Thymus (tissue), 11 donors: ENCODE measurements around the gene STK38L. TPM values are rescaled to one million over a fixed set of nuclear protein-coding genes. Genes with fewer than 3 reads are reported as not detected.

Experiments used
- DNase-seq, 9 donors: peaks; one replicate each; pipeline ENCODE4 v3.0.0-alpha.2; 2013; ENCODE audit warnings: low spot score in 9 of 9, low read depth in 6 of 9, missing footprints in 1 of 9
- H3K27ac ChIP-seq, 2 donors: one replicate each; pipeline ENCODE4 v1.5.1; 2013; ENCODE audit warnings: control low read depth in 1 of 2, low read depth in 1 of 2, low read length in 1 of 2, mild to moderate bottlenecking in 1 of 2, moderate library complexity in 1 of 2
- H3K27me3 ChIP-seq, 2 donors: one replicate each; pipeline ENCODE4 v1.5.1; 2013; ENCODE audit warnings: low read length in 1 of 2; ENCODE audit not compliant: control insufficient read depth in 2 of 2, insufficient read depth in 1 of 2
- H3K36me3 ChIP-seq, 2 donors: one replicate each; pipeline ENCODE4 v1.5.1; 2013; ENCODE audit warnings: low read length in 1 of 2, mild to moderate bottlenecking in 1 of 2, moderate library complexity in 1 of 2; ENCODE audit not compliant: control insufficient read depth in 2 of 2, insufficient read depth in 2 of 2
- H3K4me1 ChIP-seq, 2 donors: one replicate each; pipeline ENCODE4 v1.5.1; 2013; ENCODE audit warnings: low read length in 2 of 2; ENCODE audit not compliant: control insufficient read depth in 2 of 2, insufficient read depth in 2 of 2
- H3K4me3 ChIP-seq, 2 donors: one replicate each; pipeline ENCODE4 v1.5.1; 2013; ENCODE audit warnings: low read length in 2 of 2, control low read depth in 1 of 2, mild to moderate bottlenecking in 1 of 2
- H3K9me3 ChIP-seq, 2 donors: one replicate each; pipeline ENCODE4 v1.5.1; 2013; ENCODE audit warnings: low read length in 1 of 2, mild to moderate bottlenecking in 1 of 2; ENCODE audit not compliant: control insufficient read depth in 2 of 2, insufficient read depth in 1 of 2
- WGBS: extraction: QIAGEN DNeasy Blood & Tissue Kit; methylation state at CpG from one replicate; pipeline ENCODE4 v1.1.7; 2013; 5-methylcytosine and 5-hydroxymethylcytosine counted together
- polyA plus RNA-seq: library from polyadenylated mRNA; stranded (reverse); fragments of 200-250 nt; gene quantifications from one replicate; pipeline ENCODE4 v1.2.3, GENCODE V29; 2013
- total RNA-seq: library from RNA; stranded (reverse); fragments of 120-200 nt; gene quantifications from one replicate; pipeline ENCODE4 v1.2.4, GENCODE V29; 2013
- donor health status: healthy.

Gene STK38L
- total and polyA plus RNA-seq, 2 donors = 21.8 to 35.6 TPM

DNA sequence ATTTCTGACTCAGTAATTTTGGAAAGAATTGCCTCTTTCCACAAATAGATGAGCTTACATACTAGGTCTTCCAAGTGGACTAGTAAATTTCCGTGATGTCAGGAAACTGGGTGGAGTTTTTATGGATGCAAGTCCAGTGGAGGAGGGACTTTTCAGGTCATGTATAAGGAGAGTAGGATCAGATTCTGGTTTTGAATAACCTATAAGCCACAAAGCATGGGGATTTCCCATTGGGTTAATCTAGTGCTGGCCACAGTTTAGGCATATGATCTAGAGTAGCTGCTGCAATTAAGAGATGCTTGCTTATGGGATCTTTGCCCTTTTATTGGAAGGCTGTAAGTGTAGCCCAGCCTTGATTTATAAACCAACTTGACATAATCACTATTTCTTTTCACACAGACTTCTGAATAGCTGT lies 33.8 kb downstream of the STK38L start:
- 99% methylated on average over 1 of the region's 1 CpG for WGBS
- DNase-seq = no peak
- H3K27ac ChIP-seq = no peak overlapping the region
- peaks cover 0 to 5% of the 10 kb centered on the region in 2 donors for H3K36me3 ChIP-seq
- peaks cover 0 to 4% of the 10 kb centered on the region in 2 donors for H3K9me3 ChIP-seq
- H3K27me3 ChIP-seq = no peaks in the 10 kb centered on the region
- no peak overlapping the region for H3K4me3 ChIP-seq
- H3K4me1 ChIP-seq = peaks cover 2 to 11% of the 10 kb centered on the region in 2 donors

DNA sequence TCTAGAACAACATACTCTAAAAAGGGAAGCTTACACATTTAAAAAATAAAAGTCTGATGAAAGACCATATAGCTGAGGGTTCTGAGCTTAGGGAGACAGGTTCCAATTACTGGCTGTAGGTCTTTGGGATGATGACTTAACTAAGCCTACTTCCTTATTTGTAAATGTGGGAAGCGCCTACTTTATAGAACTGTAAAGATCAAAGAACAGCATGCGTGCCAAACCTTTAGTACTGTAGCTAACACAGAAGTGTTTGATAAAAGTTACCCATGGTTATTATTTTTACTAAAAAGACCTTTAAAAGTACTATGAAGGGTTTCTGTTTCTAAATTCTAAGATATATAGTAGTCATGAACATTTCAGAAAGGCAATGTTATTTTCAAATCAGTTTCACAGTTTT lies 35.7 kb downstream of the STK38L start:
- peaks cover 0 to 5% of the 10 kb centered on the region in 2 donors for H3K36me3 ChIP-seq
- H3K4me1 ChIP-seq = peaks cover 0 to 6% of the 10 kb centered on the region in 2 donors
- 17% methylated on average over 2 of the region's 2 CpGs for WGBS
- peaks cover 0 to 2% of the 10 kb centered on the region in 2 donors for H3K9me3 ChIP-seq
- H3K27ac ChIP-seq = no peak overlapping the region
- DNase-seq = peak in 2 of 9 donors; percentile 4 to 37
- no peak overlapping the region for H3K4me3 ChIP-seq
- H3K27me3 ChIP-seq = no peaks in the 10 kb centered on the region

DNA sequence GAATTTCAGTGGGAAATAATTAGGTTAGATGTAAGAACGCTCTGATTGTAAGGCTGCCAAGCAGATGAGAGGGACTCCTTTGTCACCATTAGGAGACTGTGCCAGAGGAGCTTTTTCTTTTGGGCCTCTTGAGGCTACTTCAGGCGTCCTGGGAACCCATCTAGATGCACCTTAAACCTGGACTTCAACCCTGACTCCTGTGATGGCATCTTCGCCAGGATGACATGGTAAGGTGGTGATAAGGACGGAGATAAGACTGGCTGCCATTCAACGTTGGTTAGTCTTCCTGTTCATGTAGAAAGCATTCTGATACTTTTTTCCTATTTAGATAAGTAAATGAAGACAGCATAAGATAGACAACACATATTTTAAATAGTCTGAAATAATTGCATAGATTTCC lies 36.3 kb downstream of the STK38L start:
- 90% methylated on average over 5 of the region's 5 CpGs for WGBS
- no peak for DNase-seq
- H3K27me3 ChIP-seq = no peaks in the 10 kb centered on the region
- H3K27ac ChIP-seq = no peak overlapping the region
- peaks cover 0 to 5% of the 10 kb centered on the region in 2 donors for H3K36me3 ChIP-seq
- peaks cover 0 to 6% of the 10 kb centered on the region in 2 donors for H3K4me1 ChIP-seq
- no peak overlapping the region for H3K4me3 ChIP-seq
- H3K9me3 ChIP-seq = peaks cover 0 to under 1% of the 10 kb centered on the region in 2 donors

DNA sequence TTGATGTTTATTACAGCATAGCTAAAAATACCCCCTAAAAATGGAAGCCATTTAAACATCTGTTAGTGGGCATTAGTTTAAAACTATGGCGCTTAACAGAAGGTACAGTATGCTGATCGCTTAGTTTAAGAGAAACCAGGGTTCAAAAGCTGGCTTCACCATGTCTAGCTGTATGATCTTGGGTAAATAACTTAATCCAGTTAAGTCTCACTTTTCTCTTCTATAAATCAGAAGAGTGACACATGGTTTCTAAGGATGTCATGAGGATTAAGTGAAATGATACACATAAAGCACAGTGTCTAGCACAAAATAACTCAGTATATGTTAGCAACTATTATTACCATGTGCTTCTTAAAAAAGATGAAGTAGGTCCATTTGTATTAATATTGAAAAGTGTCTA lies 38.7 kb downstream of the STK38L start:
- Histone ChIP-seq H3K4me3 (no peak overlapping the region), H3K36me3 (peaks cover 0 to 5% of the 10 kb centered on the region in 2 donors), H3K27ac (no peak overlapping the region), H3K9me3 (no peaks in the 10 kb centered on the region), H3K4me1 (peaks cover 0 to 4% of the 10 kb centered on the region in 2 donors), H3K27me3 (no peaks in the 10 kb centered on the region)
- WGBS = over 99% methylated on average over 2 of the region's 2 CpGs
- no peak for DNase-seq

GRCh38 chr12:27284021-27284420 lies 39.9 kb downstream of the STK38L start:
- Histone ChIP-seq H3K27me3 (no peaks in the 10 kb centered on the region), H3K4me1 (peaks cover 0 to 4% of the 10 kb centered on the region in 2 donors), H3K4me3 (no peak overlapping the region), H3K27ac (no peak overlapping the region), H3K9me3 (no peaks in the 10 kb centered on the region), H3K36me3 (peaks cover 0 to 5% of the 10 kb centered on the region in 2 donors)
- WGBS = 98% methylated on average over 3 of the region's 3 CpGs
- no peak for DNase-seq

DNA sequence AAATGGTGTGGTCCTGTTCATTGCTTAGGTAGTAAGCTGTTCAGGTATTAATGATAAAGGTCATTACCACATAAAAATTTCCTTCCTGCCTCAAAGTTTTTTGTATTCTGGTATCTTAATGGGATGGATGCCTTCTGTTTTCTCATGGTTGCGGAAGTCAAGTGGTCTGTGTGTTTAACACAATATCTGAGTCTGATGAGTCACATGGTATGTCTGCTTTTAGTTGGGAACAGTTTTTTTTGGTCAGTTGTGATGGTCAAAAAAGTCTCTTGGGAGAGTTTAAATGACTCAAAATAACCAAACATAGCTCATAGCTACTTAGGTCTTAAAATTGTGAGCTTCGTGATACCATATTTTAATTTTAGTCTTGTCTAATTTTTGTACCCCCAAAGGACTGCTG lies 40.7 kb downstream of the STK38L start:
- no peak for DNase-seq
- Histone ChIP-seq H3K9me3 (no peaks in the 10 kb centered on the region), H3K27ac (no peak overlapping the region), H3K27me3 (no peaks in the 10 kb centered on the region), H3K4me1 (peaks cover 0 to 4% of the 10 kb centered on the region in 2 donors), H3K36me3 (peaks cover 0 to 5% of the 10 kb centered on the region in 2 donors), H3K4me3 (no peak overlapping the region)
- 95% methylated on average over 2 of the region's 2 CpGs for WGBS

GRCh38 chr12:27285403-27285802 lies 41.3 kb downstream of the STK38L start:
- Histone ChIP-seq H3K36me3 (peaks cover 0 to 4% of the 10 kb centered on the region in 2 donors), H3K4me3 (no peak overlapping the region), H3K27ac (no peak overlapping the region), H3K27me3 (no peaks in the 10 kb centered on the region), H3K4me1 (peaks cover 0 to 2% of the 10 kb centered on the region in 2 donors), H3K9me3 (no peaks in the 10 kb centered on the region)
- DNase-seq = no peak
- 99% methylated on average over 1 of the region's 1 CpG for WGBS

- no peak for DNase-seq
- Histone ChIP-seq H3K9me3 (no peaks in the 10 kb centered on the region), H3K4me1 (no peaks in the 10 kb centered on the region), H3K4me3 (no peak overlapping the region), H3K27me3 (no peaks in the 10 kb centered on the region), H3K27ac (no peak overlapping the region), H3K36me3 (no peaks in the 10 kb centered on the region)
- 97% methylated on average over 3 of the region's 3 CpGs for WGBS
Measured at GRCh38 chr12:27289414-27289813, 45.3 kb downstream of the STK38L start.

- no peaks in the 10 kb centered on the region for H3K27me3 ChIP-seq
- DNase-seq = no peak
- no peak overlapping the region for H3K4me3 ChIP-seq
- no peaks in the 10 kb centered on the region for H3K4me1 ChIP-seq
- 96% methylated on average over 4 of the region's 4 CpGs for WGBS
- H3K9me3 ChIP-seq = no peaks in the 10 kb centered on the region
- H3K36me3 ChIP-seq = no peaks in the 10 kb centered on the region
- H3K27ac ChIP-seq = no peak overlapping the region
Measured at GRCh38 chr12:27290501-27291168, 46.5 kb downstream of the STK38L start.
